OCI-LY7 (cell line): ENCODE data around the gene SHMT2. TPM values are rescaled to one million over a fixed set of nuclear protein-coding genes. Genes with fewer than 3 reads are reported as not detected.

Experiments used
- BruUV-seq: library from RNA; stranded (reverse); fragments of 400-500 nt; replicated peaks from 2 replicates; lab custom pipeline; 2021; lab: Mats Ljungman, UMichigan
- CTCF ChIA-PET: fragments of 300-600 bp; sonication (Branson Sonifier 250); formaldehyde crosslinking; loops from one replicate; lab custom pipeline; 2022; ENCODE audit warnings: antibody characterized with exemption; ENCODE audit not compliant: unreplicated experiment; lab: Charles Lee
- POLR2A ChIA-PET: fragments of 300-600 bp; sonication (Branson Sonifier 250); formaldehyde crosslinking; loops from one replicate; lab custom pipeline; 2022; ENCODE audit warnings: antibody characterized with exemption; lab: Charles Lee
- DNase-seq: peaks from one replicate; pipeline ENCODE4 v3.0.0-alpha.2; 2015; ENCODE audit warnings: low spot score
- H2AFZ ChIP-seq: fragments of 200-600 bp; sonication (generic), shearing (Covaris generic); 2 replicates; pipeline ENCODE4 v1.6.1; 2014; ENCODE audit warnings: mild to moderate bottlenecking, antibody characterized with exemption, low read length, moderate library complexity
- H3K27ac ChIP-seq: fragments of 200-600 bp; sonication (generic); 2 replicates; pipeline ENCODE4 v1.5.1; 2014; ENCODE audit warnings: mixed run types, low read depth, mild to moderate bottlenecking, moderate library complexity, low read length, inconsistent platforms; ENCODE audit not compliant: poor library complexity, severe bottlenecking
- H3K36me3 ChIP-seq: fragments of 200-600 bp; sonication (generic); 2 replicates; pipeline ENCODE4 v1.6.1; 2014; ENCODE audit warnings: mild to moderate bottlenecking, antibody characterized with exemption, low read length, moderate library complexity, mixed read lengths; ENCODE audit not compliant: insufficient read depth
- H3K4me1 ChIP-seq: fragments of 200-600 bp; sonication (generic); 2 replicates; pipeline ENCODE4 v1.5.1; 2014; ENCODE audit warnings: mild to moderate bottlenecking, low read length; ENCODE audit not compliant: insufficient read depth, poor library complexity, severe bottlenecking
- H3K4me2 ChIP-seq: fragments of 200-600 bp; sonication (generic); 2 replicates; pipeline ENCODE4 v1.6.1; 2014; ENCODE audit warnings: mild to moderate bottlenecking, low read length
- H3K4me3 ChIP-seq: fragments of 200-600 bp; sonication (generic); 2 replicates; pipeline ENCODE4 v1.5.1; 2014; ENCODE audit warnings: mild to moderate bottlenecking, low read depth, low read length; ENCODE audit not compliant: poor library complexity, severe bottlenecking
- H3K79me2 ChIP-seq: fragments of 200-600 bp; sonication (generic); 2 replicates; pipeline ENCODE4 v1.6.1; 2016; ENCODE audit warnings: low read depth, mild to moderate bottlenecking, low read length, moderate library complexity, mixed read lengths; ENCODE audit not compliant: insufficient read depth
- H3K9me2 ChIP-seq: fragments of 200-600 bp; sonication (generic); 2 replicates; pipeline ENCODE4 v1.6.1; 2016; ENCODE audit warnings: mild to moderate bottlenecking, low read length, mixed read lengths; ENCODE audit not compliant: insufficient read depth
- H3K9me3 ChIP-seq: fragments of 200-600 bp; sonication (generic); 2 replicates; pipeline ENCODE4 v1.6.1; 2014; ENCODE audit warnings: mild to moderate bottlenecking, mixed run types, low read length, mixed read lengths
- H4K20me1 ChIP-seq: fragments of 200-600 bp; sonication (generic); 2 replicates; pipeline ENCODE4 v1.6.1; 2014; ENCODE audit warnings: mild to moderate bottlenecking, antibody characterized with exemption, low read length, moderate library complexity, mixed read lengths; ENCODE audit not compliant: insufficient read depth
- EZH2phosphoT487 ChIP-seq: fragments of 200-600 bp; sonication (generic); IDR thresholded peaks from 2 replicates; pipeline ENCODE4 v1.6.1; 2018; ENCODE audit warnings: low read depth, borderline replicate concordance, mild to moderate bottlenecking, mixed run types, antibody characterized with exemption, low read length, moderate library complexity, mixed read lengths
- intact Hi-C: fragments of 100-400 bp; cut with micrococcal nuclease; formaldehyde crosslinking; loops from one replicate; pipeline ENCODE4 v1.10.0; 2022; ENCODE audit not compliant: unreplicated experiment
- total RNA-seq, 2 experiments: library from RNA; depleted of rRNA in 1 of 2; stranded (reverse); fragments of >200 nt in 1 of 2; shearing (Covaris generic) in 1 of 2; gene quantifications; 2 replicates each; pipeline ENCODE4 v1.2.3, GENCODE V29; 2014 to 2022
- TF ChIP-seq, protein P1 (sequence below): fragments of 200-600 bp; sonication (generic); conservative IDR thresholded peaks from 2 replicates; pipeline ENCODE4 v1.5.1; 2014; ENCODE audit warnings: mild to moderate bottlenecking, antibody characterized with exemption, low read length, moderate library complexity, mixed read lengths

Gene SHMT2
- total RNA-seq, 2 experiments from 2014 or later: 394 to 415 TPM

DNA sequence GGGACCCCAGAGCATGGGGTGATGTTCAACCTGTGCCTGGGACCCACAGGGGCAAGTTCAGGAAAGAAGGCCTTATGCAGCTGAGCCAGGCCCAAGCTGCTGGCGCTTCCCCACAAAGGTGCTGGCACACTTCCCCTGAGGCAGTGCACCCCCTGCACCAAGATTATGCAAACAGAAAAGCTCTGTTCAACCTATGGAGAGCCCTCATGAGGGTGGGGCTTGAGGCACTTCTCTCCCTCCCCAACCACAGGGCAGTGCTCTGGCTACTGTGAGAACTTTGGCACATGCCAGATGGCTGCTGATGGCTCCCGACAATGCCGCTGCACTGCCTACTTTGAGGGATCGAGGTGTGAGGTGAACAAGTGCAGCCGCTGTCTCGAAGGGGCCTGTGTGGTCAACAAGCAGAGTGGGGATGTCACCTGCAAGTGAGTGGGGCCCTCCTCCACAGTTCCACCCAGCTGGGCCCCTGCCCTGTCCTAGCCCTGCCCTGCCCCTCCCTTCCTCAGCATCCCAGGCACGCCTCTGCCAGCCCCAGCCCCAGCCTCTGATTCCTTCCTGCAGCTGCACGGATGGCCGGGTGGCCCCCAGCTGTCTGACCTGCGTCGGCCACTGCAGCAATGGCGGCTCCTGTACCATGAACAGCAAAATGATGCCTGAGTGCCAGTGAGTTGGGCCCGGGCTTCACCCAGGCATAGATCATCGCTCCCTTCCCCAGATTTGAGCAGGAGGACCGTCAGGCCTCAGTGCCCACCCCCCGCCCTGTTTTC, 18.4 kb upstream of the SHMT2 start:
- Histone ChIP-seq H3K4me2 (peak overlapping the region; percentile 59), H3K9me3 (no peaks in the 10 kb centered on the region), H3K36me3 (no peaks in the 10 kb centered on the region), H4K20me1 (no peaks in the 10 kb centered on the region), H2AFZ (peak overlapping the region; percentile 15; the same call in 1 of the 2 replicates), H3K79me2 (no peaks in the 10 kb centered on the region), H3K27ac (no peak overlapping the region), H3K4me3 (no peak overlapping the region), H3K9me2 (no peaks in the 10 kb centered on the region), H3K4me1 (peaks cover 51% of the 10 kb centered on the region)
- ChIA-PET POLR2A (no interaction called here), CTCF (interaction anchor here (0.5 kb wide), 1 partner anchor 19 kb away, joined by 3 read pairs; the partner anchor contains the start of gene SHMT2)
- no TSS peak for BruUV-seq
- peak; percentile 63 for DNase-seq
- TF ChIP-seq EZH2phosphoT487: no peak
- TF ChIP-seq, protein P1, sequence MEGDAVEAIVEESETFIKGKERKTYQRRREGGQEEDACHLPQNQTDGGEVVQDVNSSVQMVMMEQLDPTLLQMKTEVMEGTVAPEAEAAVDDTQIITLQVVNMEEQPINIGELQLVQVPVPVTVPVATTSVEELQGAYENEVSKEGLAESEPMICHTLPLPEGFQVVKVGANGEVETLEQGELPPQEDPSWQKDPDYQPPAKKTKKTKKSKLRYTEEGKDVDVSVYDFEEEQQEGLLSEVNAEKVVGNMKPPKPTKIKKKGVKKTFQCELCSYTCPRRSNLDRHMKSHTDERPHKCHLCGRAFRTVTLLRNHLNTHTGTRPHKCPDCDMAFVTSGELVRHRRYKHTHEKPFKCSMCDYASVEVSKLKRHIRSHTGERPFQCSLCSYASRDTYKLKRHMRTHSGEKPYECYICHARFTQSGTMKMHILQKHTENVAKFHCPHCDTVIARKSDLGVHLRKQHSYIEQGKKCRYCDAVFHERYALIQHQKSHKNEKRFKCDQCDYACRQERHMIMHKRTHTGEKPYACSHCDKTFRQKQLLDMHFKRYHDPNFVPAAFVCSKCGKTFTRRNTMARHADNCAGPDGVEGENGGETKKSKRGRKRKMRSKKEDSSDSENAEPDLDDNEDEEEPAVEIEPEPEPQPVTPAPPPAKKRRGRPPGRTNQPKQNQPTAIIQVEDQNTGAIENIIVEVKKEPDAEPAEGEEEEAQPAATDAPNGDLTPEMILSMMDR: no peak
- intact Hi-C loops: no loop called here

- CTCF ChIA-PET: no interaction called here
- no TSS peak for BruUV-seq
Observed at GRCh38 chr12:57211791-57212700, 17.5 kb upstream of the SHMT2 start.

More at GRCh38 chr12:57211791-57212700, 17.5 kb upstream of the SHMT2 start:
- intact Hi-C loops: loop anchor here (2.0 kb wide), 1 partner anchor 241 kb away; no protein-coding TSS in a partner anchor
- H2AFZ ChIP-seq: no peak overlapping the region; the same call in 1 of the 2 replicates
- H3K4me3 ChIP-seq: no peak overlapping the region
- H3K9me3 ChIP-seq: no peaks in the 10 kb centered on the region
- H3K27ac ChIP-seq: no peak overlapping the region
- H3K79me2 ChIP-seq: no peaks in the 10 kb centered on the region
- POLR2A ChIA-PET: no interaction called here
- no peaks in the 10 kb centered on the region for H4K20me1 ChIP-seq
- H3K9me2 ChIP-seq: no peaks in the 10 kb centered on the region
- no peak for TF ChIP-seq EZH2phosphoT487
- TF ChIP-seq, protein P1: no peak
- peak overlapping the region; percentile 59 for H3K4me2 ChIP-seq
- peaks cover 58% of the 10 kb centered on the region for H3K4me1 ChIP-seq
- H3K36me3 ChIP-seq: no peaks in the 10 kb centered on the region
- DNase-seq: no peak
